GM21515 (cell line): ENCODE measurements around the gene MACF1.
A peak's percentile ranks its signal among the peaks of the same experiment; 100 is the strongest.

Experiments
- ATAC-seq: cut with Tn5 transposase; IDR thresholded peaks from one replicate; pipeline ENCODE4 v1.9.1; 2021; ENCODE audit not compliant: unreplicated experiment

Gene MACF1

GRCh38 chr1:39258146-39258924 lies 53.8 kb downstream of the MACF1 start:
- no peak for ATAC-seq

GRCh38 chr1:39258925-39259244 lies 54.4 kb downstream of the MACF1 start:
- ATAC-seq = no peak

- no peak for ATAC-seq
These were observed 57.3 kb downstream of the MACF1 start for GRCh38 chr1:39261712-39262221.

DNA sequence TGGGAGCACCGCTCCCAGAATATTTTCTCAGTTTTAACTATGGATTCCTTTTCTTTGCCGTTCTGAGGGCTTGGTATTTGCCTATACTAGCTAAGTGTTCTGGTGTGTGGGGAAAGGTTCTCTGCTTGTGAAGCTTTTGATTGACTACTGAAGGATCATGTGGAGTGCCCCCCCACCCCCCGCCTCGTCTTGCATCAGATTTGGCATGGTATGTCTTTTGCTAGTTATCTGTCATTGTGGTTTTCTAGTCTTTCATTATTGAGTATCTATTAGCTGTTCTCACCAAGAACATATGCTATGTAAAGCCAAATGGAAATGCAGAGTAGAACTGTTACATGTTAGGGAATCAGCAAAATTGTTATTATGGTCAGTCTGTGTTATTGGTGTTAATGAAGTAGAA lies 58.3 kb downstream of the MACF1 start:
- ATAC-seq = no peak

DNA sequence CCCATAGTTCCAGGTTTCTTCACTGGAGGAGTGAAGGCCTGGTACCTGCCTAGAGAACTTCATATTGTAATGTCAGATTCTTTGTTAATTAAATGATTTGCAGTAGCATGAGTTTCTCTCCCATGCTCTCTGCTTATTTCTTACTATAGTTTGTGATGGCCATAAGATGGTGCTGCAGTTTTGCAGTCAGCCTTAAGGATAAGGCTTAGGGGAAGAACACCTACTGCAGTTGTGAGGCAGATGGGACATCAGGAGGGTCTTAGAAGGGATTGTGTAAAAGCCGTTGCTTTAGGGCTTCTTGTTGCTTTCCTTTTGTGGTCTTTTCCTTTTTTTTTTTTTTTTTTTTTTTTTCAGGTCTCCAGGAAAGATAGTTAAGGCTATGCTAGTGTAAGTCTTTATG lies 61.8 kb downstream of the MACF1 start:
- no peak for ATAC-seq

DNA sequence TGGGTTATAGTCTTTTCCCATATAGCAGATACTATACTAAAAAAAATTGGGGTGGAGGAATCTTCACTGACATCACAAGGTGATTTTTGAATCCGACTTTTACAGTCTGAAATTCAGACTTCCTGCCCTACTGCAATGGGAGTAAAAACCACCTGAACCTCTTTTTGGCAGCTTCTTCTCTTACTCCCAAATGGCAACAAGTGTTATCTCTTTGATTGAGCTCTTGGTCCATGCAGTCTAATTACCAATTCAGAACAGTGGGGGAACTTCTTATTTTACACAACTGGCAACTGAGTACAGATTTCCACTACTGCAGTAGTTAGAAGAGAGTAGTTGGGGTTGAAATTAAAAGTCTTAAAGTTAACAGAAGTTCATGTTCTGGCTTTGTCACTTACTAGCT lies 62.3 kb downstream of the MACF1 start:
- no peak for ATAC-seq

DNA sequence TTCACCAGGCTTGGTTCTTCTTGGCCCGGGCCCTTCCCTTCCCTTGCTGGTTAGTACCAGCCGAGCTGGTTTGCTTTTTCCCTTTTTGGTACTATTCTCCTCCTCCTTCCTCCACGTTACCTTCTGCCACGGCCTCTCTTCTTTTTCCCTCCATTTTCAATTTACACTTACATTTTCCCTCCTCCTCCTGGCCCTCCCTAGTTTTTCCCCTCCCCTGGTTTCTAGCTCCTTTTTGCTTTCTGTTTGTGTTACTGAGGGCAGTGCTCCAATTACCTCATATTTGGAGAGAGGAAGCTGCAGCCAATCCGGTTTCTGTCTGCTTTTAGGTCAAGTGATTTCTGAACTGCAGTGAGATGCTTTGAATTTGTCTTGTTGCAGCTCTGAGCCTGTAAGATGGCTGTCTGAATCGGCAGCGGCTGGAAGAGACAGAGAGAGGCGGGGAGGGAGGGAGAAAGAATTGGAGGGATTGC lies 63.7 kb downstream of the MACF1 start:
- no peak for ATAC-seq

GRCh38 chr1:39268906-39269305 lies 64.4 kb downstream of the MACF1 start:
- ATAC-seq = no peak

DNA sequence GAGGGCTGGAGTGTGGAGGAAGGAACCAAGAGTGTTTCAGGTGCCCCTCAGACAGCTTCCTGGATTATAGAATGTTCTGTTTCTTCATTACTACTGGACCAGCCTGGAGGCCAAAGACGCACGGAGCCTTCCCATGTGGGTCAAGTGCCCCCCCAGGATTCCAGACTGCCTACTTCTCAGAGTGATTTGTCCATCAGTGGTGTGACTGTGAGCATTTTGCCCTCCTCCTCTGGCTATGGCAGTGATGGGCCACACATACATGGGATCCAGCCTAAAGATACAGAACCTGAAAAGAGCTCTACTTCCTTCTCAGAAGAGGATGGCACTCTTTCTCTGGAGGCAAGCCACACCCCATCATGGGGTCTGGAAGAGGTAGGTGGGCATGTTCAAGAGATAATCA lies 64.9 kb downstream of the MACF1 start:
- ATAC-seq = no peak

DNA sequence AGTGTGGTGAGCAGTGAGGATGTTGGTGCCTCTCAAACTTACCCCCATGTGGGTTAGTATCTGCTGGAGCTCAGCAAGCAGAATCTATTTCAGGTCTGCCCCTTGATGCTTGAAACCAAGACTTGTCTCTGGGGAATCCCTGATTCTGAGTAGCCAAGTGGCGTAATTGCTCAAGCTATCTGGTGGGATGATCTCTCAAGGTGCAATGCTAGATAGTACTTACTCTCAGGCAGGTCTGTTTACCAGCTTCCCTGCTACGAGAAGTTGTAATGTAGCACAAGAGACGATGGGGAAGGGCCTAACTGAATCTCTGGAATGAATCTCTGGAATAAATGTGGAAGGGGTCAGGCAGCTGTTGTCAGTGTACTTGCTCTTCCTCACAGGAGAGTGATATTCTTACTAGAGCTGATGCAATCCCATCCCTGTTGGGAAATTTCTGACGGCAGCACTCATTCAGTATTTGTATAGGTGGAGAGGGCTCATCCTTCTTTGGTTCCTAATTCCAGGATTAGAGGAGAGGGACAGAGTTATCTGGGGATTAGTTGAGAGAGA lies 65.4 kb downstream of the MACF1 start:
- ATAC-seq = peak; percentile 56

DNA sequence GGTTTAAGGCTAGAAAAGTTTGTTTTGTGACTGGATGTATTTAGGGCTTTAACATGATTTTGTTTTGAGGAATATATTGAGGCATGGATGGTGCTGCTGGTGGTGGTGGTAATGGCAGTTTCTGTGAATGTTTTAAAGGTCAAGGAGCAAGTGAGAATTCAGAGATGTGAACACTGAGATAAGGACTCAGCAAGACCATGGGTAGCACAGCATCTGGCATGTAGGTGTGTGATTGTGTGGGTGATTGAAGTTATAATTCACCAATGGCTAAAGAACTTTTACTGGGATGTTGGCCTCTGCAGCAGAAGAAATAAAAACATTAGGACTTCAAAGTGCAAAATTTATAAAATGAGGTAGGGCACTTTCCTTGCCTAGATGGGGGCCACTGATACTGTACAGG lies 65.9 kb downstream of the MACF1 start:
- ATAC-seq = no peak

DNA sequence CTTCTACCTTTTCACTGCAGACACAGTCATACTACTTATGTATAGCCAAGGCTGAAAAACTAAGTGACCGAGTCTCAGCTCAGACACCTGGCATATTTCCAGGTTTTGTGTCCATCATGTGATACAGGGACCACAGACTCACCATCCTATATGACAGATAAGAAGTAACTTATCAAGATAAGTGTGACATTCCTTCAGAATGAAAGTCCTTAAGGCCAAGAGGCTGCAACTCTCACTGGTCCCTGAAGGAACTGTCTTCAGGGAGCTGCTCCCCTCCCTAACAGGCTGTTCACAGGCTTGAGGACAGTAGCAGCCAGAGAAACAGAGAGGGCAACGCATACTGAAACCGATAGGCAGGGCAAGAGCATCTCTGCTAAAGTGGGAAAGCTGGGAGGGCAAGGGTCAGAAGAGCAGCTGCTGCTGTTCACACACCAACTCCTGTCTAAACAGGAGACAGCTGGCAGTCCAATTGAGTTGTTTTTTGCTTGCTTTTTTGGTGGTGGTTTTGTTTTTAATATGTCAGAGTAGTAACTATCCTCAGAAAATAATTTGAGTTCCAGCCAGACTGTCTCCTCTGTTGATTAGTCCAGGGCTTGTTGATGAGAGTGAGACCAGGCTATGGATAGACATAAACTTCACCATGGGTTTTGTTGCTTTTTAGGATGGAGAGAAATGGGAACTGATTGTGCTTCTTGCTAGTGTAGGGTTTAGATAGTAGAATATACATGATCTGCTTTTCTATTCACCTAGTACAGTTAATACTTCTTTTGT lies 67.7 kb downstream of the MACF1 start:
- ATAC-seq = no peak

DNA sequence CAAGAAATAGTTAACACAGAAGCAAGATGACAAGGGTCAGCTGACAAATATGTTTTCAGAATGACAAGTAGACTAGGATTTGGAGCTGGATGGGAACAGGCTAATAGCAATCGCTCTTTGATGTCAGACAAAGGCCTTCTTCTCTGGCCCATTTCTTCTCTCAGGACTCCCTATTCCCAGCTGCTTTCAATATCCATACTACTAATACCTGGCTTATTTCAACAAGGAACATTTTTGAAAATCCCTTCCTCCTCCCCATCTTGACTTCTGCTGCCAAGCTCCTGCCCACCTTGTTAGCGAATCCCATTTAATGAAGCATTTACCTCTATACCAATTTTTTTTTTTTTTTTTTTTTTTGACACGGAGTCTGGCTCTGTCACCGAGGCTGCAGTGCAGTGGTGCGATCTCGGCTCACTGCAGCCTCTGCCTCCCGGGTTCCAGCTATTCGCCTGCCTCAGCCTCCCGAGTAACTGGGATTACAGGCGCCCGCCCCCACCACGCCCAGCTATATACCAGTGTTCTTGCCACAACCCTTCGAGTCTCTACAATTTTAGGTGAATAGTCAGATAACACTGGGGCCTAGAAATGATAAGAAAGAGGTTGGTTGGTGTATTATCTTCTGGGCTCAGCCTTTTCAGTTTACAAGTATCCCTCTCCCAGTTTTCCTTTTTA lies 68.4 kb downstream of the MACF1 start:
- no peak for ATAC-seq

DNA sequence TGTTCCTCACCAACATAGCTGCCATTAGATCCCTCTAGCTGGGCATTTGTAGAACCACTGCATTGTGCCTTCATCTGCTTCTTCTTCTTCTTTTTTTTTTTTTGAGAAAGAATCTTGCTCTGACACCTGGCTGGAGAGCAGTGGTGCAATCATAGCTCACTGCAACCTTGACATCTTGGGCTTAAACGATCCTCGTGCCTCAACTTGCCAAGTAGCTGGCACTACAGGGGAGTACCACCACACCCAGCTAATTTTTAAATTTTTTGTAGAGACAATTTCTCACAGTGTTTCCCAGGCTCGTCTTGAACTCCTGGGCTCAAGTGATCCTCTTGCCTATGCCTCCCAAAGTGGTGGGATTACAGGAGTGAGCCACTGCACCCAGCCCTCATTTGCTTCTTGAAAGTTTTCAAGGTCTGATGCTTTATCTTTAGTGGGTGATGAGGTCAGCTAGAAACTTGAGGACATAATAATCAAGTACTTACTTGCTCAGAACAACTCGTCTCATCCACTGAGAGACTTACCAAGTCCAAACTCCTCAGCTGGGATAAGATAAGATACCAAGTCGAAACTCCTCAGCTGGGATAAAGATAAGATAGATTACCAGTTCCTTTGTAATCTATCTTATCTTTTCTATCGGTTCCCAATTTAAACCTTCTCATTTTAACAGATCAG lies 71.5 kb downstream of the MACF1 start:
- ATAC-seq = no peak

DNA sequence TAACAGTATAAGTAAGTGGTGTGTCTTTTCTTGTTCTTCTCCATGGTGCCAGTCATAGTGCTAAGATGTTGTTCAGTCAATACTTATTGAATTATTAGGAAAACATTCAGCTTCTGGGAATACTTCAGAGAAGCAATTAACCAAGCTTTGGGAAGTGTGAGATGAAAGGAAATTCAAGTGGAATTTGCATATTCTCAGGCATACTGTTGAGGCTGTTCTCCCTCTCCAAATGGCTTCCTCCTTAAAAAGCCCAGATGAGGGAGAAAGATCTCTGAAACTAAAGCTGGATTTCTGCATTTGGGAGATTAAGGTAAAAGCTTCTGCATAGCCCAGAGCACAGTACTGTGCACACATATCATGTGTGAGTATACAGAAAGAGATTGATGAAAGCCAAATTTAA lies 73.4 kb downstream of the MACF1 start:
- ATAC-seq = no peak

DNA sequence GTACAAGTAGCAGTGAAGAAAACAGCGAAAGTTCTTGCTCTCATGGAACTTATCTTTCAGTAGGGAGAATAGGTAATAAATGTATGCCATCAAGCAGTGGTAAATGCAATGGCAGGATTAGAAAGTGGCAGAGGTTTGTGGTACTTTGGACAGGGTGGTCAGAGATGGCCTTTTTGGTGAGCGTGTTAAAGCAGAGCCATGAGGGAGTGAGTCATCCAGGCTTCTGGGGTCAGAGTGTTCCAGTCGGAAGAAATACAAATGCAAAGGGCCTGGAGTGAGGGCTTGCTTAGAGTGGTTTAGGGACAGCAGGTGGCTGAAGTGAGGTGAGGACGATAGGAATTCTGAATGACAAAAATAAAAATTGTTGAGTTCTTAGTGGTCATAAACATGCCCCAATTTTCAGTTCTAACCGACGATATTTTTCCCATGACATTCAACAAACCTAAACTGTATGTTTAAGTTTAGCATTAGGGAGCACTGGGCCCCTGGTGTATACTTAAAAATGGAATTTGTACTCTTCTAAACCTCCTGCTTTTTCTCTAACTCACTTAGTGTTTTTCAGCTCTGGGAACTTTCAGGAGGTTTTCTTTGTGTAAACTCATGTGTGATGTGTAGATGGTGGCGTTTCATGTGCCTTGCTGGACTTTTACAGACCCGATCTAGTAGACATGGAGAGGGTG lies 78.2 kb downstream of the MACF1 start:
- ATAC-seq = no peak

DNA sequence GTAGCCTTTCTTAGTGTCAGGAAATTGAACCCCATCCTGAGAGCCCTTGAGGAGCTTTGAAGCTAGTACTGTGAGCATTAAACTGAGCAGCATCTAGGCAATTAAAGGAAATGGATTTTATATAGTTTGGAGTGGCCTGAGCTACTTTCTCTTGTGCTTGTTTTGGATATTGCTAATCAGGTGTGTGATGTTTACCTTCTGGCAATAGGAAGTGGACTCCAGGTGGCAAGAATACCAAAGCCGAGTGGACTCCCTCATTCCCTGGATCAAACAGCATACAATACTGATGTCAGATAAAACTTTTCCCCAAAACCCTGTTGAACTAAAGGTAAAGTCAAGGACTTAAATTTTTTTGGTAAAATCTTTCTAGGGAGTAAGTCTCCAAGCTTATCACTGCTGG lies 79.4 kb downstream of the MACF1 start:
- ATAC-seq = no peak

DNA sequence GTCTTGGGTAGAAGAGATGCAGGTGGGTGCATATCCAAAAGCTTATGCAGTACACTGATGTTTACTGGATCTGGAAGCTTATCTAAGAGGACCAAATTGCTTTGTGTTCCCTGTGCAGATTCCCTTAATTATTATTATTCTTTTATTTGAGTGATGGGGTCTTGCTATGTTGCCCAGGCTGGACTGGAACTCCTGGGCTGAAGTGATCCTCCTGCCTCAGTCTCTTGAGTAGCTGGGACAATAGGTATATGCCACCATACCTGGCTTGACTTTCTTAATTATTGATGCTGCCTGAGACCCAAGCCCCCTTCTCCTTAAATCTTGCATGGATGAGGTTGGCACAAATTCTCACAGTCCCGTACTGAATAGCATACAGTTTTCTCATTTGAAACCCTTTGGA lies 83.0 kb downstream of the MACF1 start:
- ATAC-seq = no peak

DNA sequence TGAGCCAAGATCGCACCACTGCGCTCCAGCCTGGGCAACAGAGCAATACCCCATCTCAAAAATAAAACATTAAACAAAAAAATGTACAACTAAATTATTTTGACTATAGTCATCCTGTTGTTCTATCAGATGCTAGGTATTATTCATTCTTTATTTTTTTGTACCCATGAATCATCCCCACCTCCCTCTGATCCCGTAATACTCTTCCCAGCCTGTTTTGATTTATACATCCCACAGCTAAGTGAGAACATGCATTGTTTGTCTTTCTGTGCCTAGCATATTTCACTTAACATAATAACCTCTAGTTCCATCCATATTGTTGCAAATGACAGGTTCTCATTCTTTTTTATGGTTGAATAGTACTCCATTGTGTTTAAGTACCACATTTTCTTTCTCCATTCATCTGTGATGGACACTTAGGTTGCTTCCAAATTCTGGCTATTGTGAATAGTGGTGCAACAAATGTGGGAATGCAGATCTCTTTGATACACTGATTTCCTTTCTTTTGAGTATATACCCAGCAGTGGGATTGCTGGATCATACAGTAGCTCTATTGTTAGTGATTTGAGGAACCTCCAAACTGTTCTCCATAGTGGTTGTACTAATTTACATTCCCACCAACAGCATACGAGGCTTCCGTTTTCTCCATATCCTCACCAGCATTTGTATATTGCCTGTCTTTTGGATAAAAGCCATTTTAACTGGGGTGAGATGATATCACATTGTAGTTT lies 84.4 kb downstream of the MACF1 start:
- ATAC-seq = no peak

DNA sequence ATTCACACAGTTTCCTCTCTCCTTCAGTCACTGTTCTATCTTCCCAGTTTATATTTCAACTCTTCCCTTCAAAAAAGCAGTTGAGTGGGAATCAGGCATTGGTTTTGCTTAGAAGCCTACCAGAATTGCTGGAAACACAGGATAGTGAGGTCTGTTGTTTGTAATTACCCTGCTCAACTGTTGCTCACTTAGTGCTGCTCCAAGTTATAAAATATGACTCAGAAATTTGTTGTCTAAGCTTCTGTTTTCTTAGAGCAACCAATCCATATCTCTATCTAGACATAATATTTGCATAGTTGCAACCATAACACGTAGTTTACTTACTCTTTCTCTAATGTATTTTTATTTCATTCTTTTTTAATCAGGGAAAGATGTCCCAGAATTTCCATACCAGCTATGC lies 87.9 kb downstream of the MACF1 start:
- ATAC-seq = no peak
